CD14-positive monocyte (primary cell): ENCODE results near the gene EZH2. TPM values are rescaled to one million over a fixed set of nuclear protein-coding genes. Genes with fewer than 3 reads are reported as not detected.

Experiments
- DNase-seq, 3 donors: peaks; one replicate each; pipeline ENCODE4 v3.0.0-alpha.2; 2011 to 2022
- H2AFZ ChIP-seq: 2 replicates; pipeline ENCODE4 v1.6.0; 2012; ENCODE audit warnings: mild to moderate bottlenecking, low read depth, low read length, inconsistent platforms; ENCODE audit not compliant: insufficient read depth, poor library complexity, severe bottlenecking
- H3K27ac ChIP-seq, 2 donors: 1 replicate in 1 of 2; 2 replicates in 1 of 2; pipeline ENCODE4 v1.5.1; 2012 to 2013; ENCODE audit warnings: low read length in 2 of 2, control low read depth in 1 of 2, inconsistent platforms in 1 of 2, low read depth in 1 of 2, mild to moderate bottlenecking in 1 of 2
- H3K27me3 ChIP-seq, 2 donors: one replicate each; pipeline versions ENCODE4 v1.6.0 to v1.6.1; 2011 to 2013; ENCODE audit warnings: low read length in 2 of 2; ENCODE audit not compliant: control insufficient read depth in 2 of 2, insufficient read depth in 2 of 2
- H3K36me3 ChIP-seq, 2 donors: replicated peaks in 1 of 2; 1 replicate in 1 of 2; 2 replicates in 1 of 2; pipeline versions ENCODE4 v1.5.1 to v1.6.1; 2012 to 2013; ENCODE audit warnings: low read length in 2 of 2, control low read depth in 1 of 2, inconsistent platforms in 1 of 2, mild to moderate bottlenecking in 1 of 2; ENCODE audit not compliant: insufficient read depth in 2 of 2, control insufficient read depth in 1 of 2
- H3K4me1 ChIP-seq, 2 donors: 1 replicate in 1 of 2; 2 replicates in 1 of 2; pipeline versions ENCODE4 v1.5.1 to v1.6.1; 2012 to 2013; ENCODE audit warnings: low read length in 2 of 2, control low read depth in 1 of 2, inconsistent platforms in 1 of 2, mild to moderate bottlenecking in 1 of 2, moderate library complexity in 1 of 2; ENCODE audit not compliant: insufficient read depth in 2 of 2, control insufficient read depth in 1 of 2
- H3K4me2 ChIP-seq: replicated peaks from 2 replicates; pipeline ENCODE3; 2012; ENCODE audit warnings: low read length, moderate library complexity, mild to moderate bottlenecking; ENCODE audit not compliant: poor library complexity, severe bottlenecking; ENCODE audit errors: extremely low read depth
- H3K4me3 ChIP-seq, 3 experiments: fragments of 200-600 bp in 1 of 3; sonication (generic) in 1 of 3; replicated peaks in 1 of 3; 1 replicate in 2 of 3; 2 replicates in 1 of 3; pipeline ENCODE4 v1.5.1; 2011 to 2013; ENCODE audit warnings: low read length in 3 of 3, mild to moderate bottlenecking in 3 of 3, control low read depth in 2 of 3, low read depth in 2 of 3, inconsistent platforms in 1 of 3, moderate library complexity in 1 of 3
- H3K79me2 ChIP-seq: 2 replicates; pipeline ENCODE4 v1.6.0; 2012; ENCODE audit warnings: mild to moderate bottlenecking, control low read depth, inconsistent platforms, low read length, moderate library complexity; ENCODE audit not compliant: insufficient read depth
- H3K9ac ChIP-seq: 2 replicates; pipeline ENCODE4 v1.6.0; 2017; ENCODE audit warnings: low read length, mild to moderate bottlenecking; ENCODE audit not compliant: insufficient read depth, poor library complexity, severe bottlenecking
- H3K9me3 ChIP-seq, 2 donors: replicated peaks in 1 of 2; 1 replicate in 1 of 2; 2 replicates in 1 of 2; pipeline versions ENCODE4 v1.5.1 to v1.6.1; 2012 to 2013; ENCODE audit warnings: low read length in 2 of 2, control low read depth in 1 of 2; ENCODE audit not compliant: control insufficient read depth in 1 of 2, insufficient read depth in 1 of 2
- H4K20me1 ChIP-seq: 2 replicates; pipeline ENCODE4 v1.6.0; 2012; ENCODE audit warnings: mild to moderate bottlenecking, low read length, control low read depth, moderate library complexity; ENCODE audit not compliant: insufficient read depth
- H3K27ac Mint-ChIP-seq, 7 donors: one replicate each; pipeline ENCODE4 v1.8.0; 2020; ENCODE audit warnings: mild to moderate bottlenecking in 7 of 7, mixed read lengths in 7 of 7, moderate library complexity in 6 of 7, inconsistent platforms in 2 of 7
- H3K27me3 Mint-ChIP-seq, 3 donors: one replicate each; pipeline ENCODE4 v1.8.0; 2021 to 2022; ENCODE audit warnings: low read depth in 3 of 3, mild to moderate bottlenecking in 3 of 3, mixed read lengths in 3 of 3, moderate library complexity in 3 of 3, inconsistent platforms in 1 of 3
- H3K36me3 Mint-ChIP-seq, 2 donors: one replicate each; pipeline ENCODE4 v1.8.0; 2020; ENCODE audit warnings: mixed read lengths in 2 of 2, inconsistent platforms in 1 of 2, mild to moderate bottlenecking in 1 of 2
- H3K4me1 Mint-ChIP-seq: one replicate; pipeline ENCODE4 v1.8.0; 2020; ENCODE audit warnings: mild to moderate bottlenecking, mixed read lengths
- H3K4me3 Mint-ChIP-seq, 2 donors: one replicate each; pipeline ENCODE4 v1.8.0; 2020; ENCODE audit warnings: mild to moderate bottlenecking in 2 of 2, mixed read lengths in 2 of 2, moderate library complexity in 1 of 2
- H3K9me3 Mint-ChIP-seq, 7 donors: one replicate each; pipeline ENCODE4 v1.8.0; 2020 to 2022; ENCODE audit warnings: mixed read lengths in 7 of 7, mild to moderate bottlenecking in 6 of 7, moderate library complexity in 6 of 7, inconsistent platforms in 2 of 7
- WGBS: methylation state at CpG from one replicate; pipeline ENCODE4 v1.1.5; 2013; ENCODE audit warnings: missing lambda C conversion rate; ENCODE audit not compliant: insufficient coverage; 5-methylcytosine and 5-hydroxymethylcytosine counted together
- intact Hi-C, 2 donors: fragments of 100-400 bp; cut with micrococcal nuclease; formaldehyde crosslinking; loops; one replicate each; pipeline versions ENCODE4 v1.15.0 to v1.15.1; 2023
- polyA plus RNA-seq, 3 donors: library from polyadenylated mRNA; depleted of rRNA in 1 of 3; unstranded in 2 of 3; stranded (reverse) in 1 of 3; fragments of 300-500 nt in 2 of 3; fragments of >200 nt in 1 of 3; fragmentation: Illumina TruSeq in 2 of 3; gene quantifications; 1 replicate in 2 of 3; 2 replicates in 1 of 3; pipeline ENCODE4 v1.2.3, GENCODE V29; 2012 to 2021
- TF ChIP-seq, protein P1 (sequence below): fragments of 200-600 bp; IDR thresholded peaks from one replicate; pipeline ENCODE4 v1.8.0; 2022; ENCODE audit warnings: antibody characterized with exemption, mild to moderate bottlenecking

EZH2 gene
- polyA plus RNA-seq, 3 donors, result 1.3 to 6.1 (median 1.6) TPM

DNA sequence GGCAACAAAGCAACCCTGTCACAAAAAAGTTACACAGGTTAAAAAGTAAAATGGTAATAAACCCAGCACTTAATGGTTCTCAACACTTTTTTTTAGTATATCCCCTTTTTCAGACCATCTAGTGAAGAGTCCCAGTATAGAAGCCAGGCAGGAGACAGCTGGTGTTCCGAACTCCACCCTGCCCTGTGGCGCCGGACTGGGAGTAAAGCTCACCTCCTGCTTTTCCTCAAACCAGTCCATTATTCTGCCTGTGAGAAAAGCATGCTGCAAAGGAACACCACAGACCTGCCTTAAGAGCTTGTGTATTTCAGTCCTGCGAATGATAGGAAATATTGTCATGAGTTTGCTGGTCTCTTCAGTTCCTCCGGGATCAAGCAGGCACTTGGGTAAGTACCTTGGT is 81.0 kb downstream of the EZH2 start:
- H3K4me3 Mint-ChIP-seq, result no peak overlapping the region
- H3K27ac Mint-ChIP-seq, result peak overlapping the region in 2 of 7 donors; percentile 28 to 42
- no peak overlapping the region for H3K4me3 ChIP-seq
- no peak overlapping the region for H3K9ac ChIP-seq
- H3K27me3 Mint-ChIP-seq, result no peaks in the 10 kb centered on the region
- TF ChIP-seq, protein P1, sequence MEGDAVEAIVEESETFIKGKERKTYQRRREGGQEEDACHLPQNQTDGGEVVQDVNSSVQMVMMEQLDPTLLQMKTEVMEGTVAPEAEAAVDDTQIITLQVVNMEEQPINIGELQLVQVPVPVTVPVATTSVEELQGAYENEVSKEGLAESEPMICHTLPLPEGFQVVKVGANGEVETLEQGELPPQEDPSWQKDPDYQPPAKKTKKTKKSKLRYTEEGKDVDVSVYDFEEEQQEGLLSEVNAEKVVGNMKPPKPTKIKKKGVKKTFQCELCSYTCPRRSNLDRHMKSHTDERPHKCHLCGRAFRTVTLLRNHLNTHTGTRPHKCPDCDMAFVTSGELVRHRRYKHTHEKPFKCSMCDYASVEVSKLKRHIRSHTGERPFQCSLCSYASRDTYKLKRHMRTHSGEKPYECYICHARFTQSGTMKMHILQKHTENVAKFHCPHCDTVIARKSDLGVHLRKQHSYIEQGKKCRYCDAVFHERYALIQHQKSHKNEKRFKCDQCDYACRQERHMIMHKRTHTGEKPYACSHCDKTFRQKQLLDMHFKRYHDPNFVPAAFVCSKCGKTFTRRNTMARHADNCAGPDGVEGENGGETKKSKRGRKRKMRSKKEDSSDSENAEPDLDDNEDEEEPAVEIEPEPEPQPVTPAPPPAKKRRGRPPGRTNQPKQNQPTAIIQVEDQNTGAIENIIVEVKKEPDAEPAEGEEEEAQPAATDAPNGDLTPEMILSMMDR, result no peak
- H2AFZ ChIP-seq, result no peak overlapping the region
- no peak overlapping the region for H3K27ac ChIP-seq
- H3K9me3 ChIP-seq, result no peaks in the 10 kb centered on the region
- peaks cover 70 to 73% of the 10 kb centered on the region in 2 donors for H3K36me3 Mint-ChIP-seq
- intact Hi-C loops, result no loop called here
- no peaks in the 10 kb centered on the region for H4K20me1 ChIP-seq
- 100% methylated on average over 5 of the region's 5 CpGs for whole genome bisulfite sequencing
- DNase-seq, result no peak
- H3K79me2 ChIP-seq, result no peaks in the 10 kb centered on the region
- peaks cover 61 to 92% of the 10 kb centered on the region in 2 donors for H3K36me3 ChIP-seq
- H3K27me3 ChIP-seq, result no peaks in the 10 kb centered on the region
- H3K4me1 Mint-ChIP-seq, result no peaks in the 10 kb centered on the region
- peaks cover 0 to 3% (median 0%) of the 10 kb centered on the region in 7 donors for H3K9me3 Mint-ChIP-seq
- no peak overlapping the region for H3K4me2 ChIP-seq
- no peaks in the 10 kb centered on the region for H3K4me1 ChIP-seq

DNA sequence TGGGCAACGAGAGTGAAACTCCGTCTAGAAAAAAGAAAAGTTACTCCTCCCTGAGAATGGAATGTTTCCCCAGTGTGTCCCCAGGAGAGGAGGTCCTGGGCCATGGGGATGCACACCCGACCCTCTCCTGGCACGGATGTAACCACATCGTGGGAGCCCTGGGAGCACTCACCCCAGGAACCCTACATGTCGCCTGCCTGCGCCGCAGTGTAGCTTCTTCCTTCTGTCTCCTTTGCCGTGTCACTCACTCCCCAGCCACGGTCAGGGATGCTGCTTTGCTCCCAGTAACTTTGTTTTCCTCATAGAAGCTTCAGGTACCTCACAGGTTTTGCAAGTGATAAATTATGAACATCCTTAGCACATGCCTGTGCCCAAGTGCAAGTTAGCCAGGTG is 82.0 kb downstream of the EZH2 start:
- no peak overlapping the region for H2AFZ ChIP-seq
- no peak overlapping the region for H3K9ac ChIP-seq
- H3K27me3 ChIP-seq, result no peaks in the 10 kb centered on the region
- H3K4me3 Mint-ChIP-seq, result no peak overlapping the region
- H3K4me3 ChIP-seq, result no peak overlapping the region
- H3K27ac ChIP-seq, result no peak overlapping the region
- intact Hi-C loops, result no loop called here
- no peaks in the 10 kb centered on the region for H3K27me3 Mint-ChIP-seq
- no peaks in the 10 kb centered on the region for H3K4me1 ChIP-seq
- H3K79me2 ChIP-seq, result no peaks in the 10 kb centered on the region
- no peaks in the 10 kb centered on the region for H3K9me3 ChIP-seq
- H4K20me1 ChIP-seq, result no peaks in the 10 kb centered on the region
- no peaks in the 10 kb centered on the region for H3K4me1 Mint-ChIP-seq
- peaks cover 0 to 3% (median 0%) of the 10 kb centered on the region in 7 donors for H3K9me3 Mint-ChIP-seq
- no peak overlapping the region for H3K4me2 ChIP-seq
- no peak for DNase-seq
- TF ChIP-seq, protein P1, result no peak
- peaks cover 71 to 73% of the 10 kb centered on the region in 2 donors for H3K36me3 Mint-ChIP-seq
- WGBS, result 98% methylated on average over 10 of the region's 10 CpGs
- peak overlapping the region in 1 of 7 donors; percentile 7 for H3K27ac Mint-ChIP-seq
- peaks cover 57 to 92% of the 10 kb centered on the region in 2 donors for H3K36me3 ChIP-seq
